Fibroblast of lung (primary cell): Measurements from ENCODE around the gene BAZ2B.

Experiments used
- CTCF ChIP-seq, 2 donors: IDR thresholded peaks in 1 of 2; conservative IDR thresholded peaks in 1 of 2; 1 replicate in 1 of 2; 2 replicates in 1 of 2; pipeline ENCODE4 v1.5.1; 2011 to 2012; ENCODE audit warnings: low read length in 2 of 2, control low read depth in 1 of 2, inconsistent platforms in 1 of 2, low read depth in 1 of 2, mild to moderate bottlenecking in 1 of 2
- EZH2 ChIP-seq: IDR thresholded peaks from 2 replicates; pipeline ENCODE4 v1.5.1; 2012; ENCODE audit warnings: low read length, control low read depth, mild to moderate bottlenecking; ENCODE audit errors: missing control alignments

GRCh38 chr2:159572459-159572858 lies 43.9 kb downstream of the BAZ2B start:
- TF ChIP-seq CTCF (conservative IDR thresholded peaks at IDR 0.05 in 1 of 2, IDR thresholded peaks at IDR 0.05 in 1 of 2; ENCODE audit: low read depth in 1 of 2, low read length in 2 of 2) (no peak), EZH2 (no peak)
